Measurements from ENCODE around the gene TSPAN7. TPM values are rescaled to one million over a fixed set of nuclear protein-coding genes. Genes with fewer than 3 reads are reported as not detected.

The TSPAN7 gene
- total and polyA plus RNA-seq, 9 donors: 70.0 to 132 (median 106) TPM

Other genes starting within 250 kb of the TSPAN7 start
- gene RPGR, start 234.0 kb upstream of the TSPAN7 start, total RNA-seq: 4.2 TPM
- gene RPGR, start 234.0 kb upstream of the TSPAN7 start, polyA plus RNA-seq (ENCODE audit: insufficient read depth in 1 of 8, insufficient read length in 8 of 8, low replicate concordance in 1 of 8): 1 to 10 TPM; 4.5 to 8.9 (median 5.4) TPM
- 0.04 TPM for gene OTC, start 208.9 kb upstream of the TSPAN7 start, total RNA-seq
- 1 to 10 TPM in 2 of 8 donors, under 1 TPM in 1, not detected in 5; 0.19 to 4.9 (median 1.0) TPM for gene OTC, start 208.9 kb upstream of the TSPAN7 start, polyA plus RNA-seq (ENCODE audit: insufficient read depth in 1 of 8, insufficient read length in 8 of 8, low replicate concordance in 1 of 8)
- 9.7 TPM for gene MID1IP1, start 239.9 kb downstream of the TSPAN7 start, total RNA-seq
- 10 to 100 TPM; 11.8 to 18.0 (median 15.1) TPM for gene MID1IP1, start 239.9 kb downstream of the TSPAN7 start, polyA plus RNA-seq (ENCODE audit: insufficient read depth in 1 of 8, insufficient read length in 8 of 8, low replicate concordance in 1 of 8)